Cardiac fibroblast (primary cell): ENCODE measurements around the gene MDM2.
A peak's percentile ranks its signal among the peaks of the same experiment; 100 is the strongest.
"Not testable (repeated sequence)": the region's sequence is repeated elsewhere in the genome, so short reads cannot be mapped to it uniquely, and the experiment has no call there.

ENCODE experiments used
- DNase-seq, 2 donors: peaks; one replicate each; pipeline versions ENCODE4 v3.0.0 to v3.0.0-alpha.2; 2010; ENCODE audit warnings: low read depth in 2 of 2
- H3K4me3 ChIP-seq, 2 donors: replicated peaks in 1 of 2; 1 replicate in 1 of 2; 2 replicates in 1 of 2; pipeline ENCODE4 v1.5.1; 2011; ENCODE audit warnings: low read depth in 2 of 2, low read length in 2 of 2, mild to moderate bottlenecking in 2 of 2, moderate library complexity in 1 of 2
- TF ChIP-seq, protein P1 (sequence below): IDR thresholded peaks from one replicate; pipeline ENCODE4 v1.5.1; 2011; ENCODE audit warnings: low read depth, mild to moderate bottlenecking, low read length, inconsistent platforms

MDM2 gene

DNA sequence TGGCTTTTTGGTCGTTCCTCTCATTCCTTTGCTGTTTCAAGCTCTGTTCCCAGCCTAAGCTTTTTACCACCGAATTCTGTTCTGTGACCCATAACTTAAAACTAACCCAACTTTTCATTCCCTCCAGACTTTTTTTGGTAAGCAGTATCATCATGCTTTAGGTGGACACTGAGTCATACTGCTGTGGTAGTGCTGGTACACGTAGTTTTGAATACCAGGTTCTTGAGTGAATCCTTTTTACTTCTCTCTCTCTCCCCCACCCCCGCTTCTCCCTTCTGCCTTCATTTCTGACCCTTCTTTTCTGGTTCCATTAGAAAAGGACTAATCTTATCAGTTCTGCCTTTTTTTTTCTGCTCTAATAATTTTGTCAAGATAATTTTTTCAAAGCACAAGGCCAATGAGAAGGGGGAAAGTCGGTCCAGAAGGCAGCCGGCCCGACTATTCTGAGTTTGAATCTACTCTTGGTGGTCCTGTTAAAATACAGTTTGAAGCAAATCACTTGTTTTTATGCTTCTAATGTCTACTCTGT lies 2.3 kb upstream of the MDM2 start:
- TF ChIP-seq, protein P1, sequence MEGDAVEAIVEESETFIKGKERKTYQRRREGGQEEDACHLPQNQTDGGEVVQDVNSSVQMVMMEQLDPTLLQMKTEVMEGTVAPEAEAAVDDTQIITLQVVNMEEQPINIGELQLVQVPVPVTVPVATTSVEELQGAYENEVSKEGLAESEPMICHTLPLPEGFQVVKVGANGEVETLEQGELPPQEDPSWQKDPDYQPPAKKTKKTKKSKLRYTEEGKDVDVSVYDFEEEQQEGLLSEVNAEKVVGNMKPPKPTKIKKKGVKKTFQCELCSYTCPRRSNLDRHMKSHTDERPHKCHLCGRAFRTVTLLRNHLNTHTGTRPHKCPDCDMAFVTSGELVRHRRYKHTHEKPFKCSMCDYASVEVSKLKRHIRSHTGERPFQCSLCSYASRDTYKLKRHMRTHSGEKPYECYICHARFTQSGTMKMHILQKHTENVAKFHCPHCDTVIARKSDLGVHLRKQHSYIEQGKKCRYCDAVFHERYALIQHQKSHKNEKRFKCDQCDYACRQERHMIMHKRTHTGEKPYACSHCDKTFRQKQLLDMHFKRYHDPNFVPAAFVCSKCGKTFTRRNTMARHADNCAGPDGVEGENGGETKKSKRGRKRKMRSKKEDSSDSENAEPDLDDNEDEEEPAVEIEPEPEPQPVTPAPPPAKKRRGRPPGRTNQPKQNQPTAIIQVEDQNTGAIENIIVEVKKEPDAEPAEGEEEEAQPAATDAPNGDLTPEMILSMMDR: no peak
- H3K4me3 ChIP-seq: no peak overlapping the region
- DNase-seq: peak in 1 of 2 donors; percentile 48

DNA sequence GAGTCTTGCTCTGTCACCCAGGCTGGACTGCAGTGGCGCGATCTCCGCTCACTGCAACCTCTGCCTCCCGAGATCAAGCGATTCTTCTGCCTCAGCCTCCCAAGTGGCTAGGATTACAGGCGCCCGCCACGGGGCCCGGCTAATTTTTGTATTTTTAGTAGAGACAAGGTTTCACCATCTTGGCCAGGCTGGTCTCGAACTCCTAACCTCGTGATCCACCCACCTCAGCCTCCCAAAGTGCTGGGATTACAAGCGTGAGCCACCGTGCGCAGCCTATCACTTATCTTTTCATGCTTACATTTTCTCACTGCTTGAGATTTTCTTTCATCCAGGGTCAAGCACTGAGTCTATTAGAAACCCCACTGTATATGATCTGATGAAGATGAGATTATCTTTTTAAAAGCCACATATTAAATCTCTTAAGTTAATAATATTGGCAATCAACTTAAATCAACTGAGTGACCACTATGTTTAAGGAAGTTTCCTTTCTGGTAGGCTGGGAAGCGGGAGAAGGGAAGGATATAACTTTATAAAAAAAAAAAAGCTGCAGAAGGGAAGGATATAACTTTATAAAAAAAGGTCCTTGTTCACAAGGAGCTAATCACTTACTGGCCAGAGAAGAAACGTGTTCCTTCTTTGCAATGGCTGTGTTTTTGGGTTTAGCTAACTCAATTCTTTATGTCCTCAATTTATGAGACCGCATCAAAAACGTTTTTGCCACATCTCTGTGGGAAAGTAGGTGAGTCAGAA lies 1.3 kb upstream of the MDM2 start:
- TF ChIP-seq, protein P1: no peak
- DNase-seq: no peak
- H3K4me3 ChIP-seq: no peak overlapping the region

DNA sequence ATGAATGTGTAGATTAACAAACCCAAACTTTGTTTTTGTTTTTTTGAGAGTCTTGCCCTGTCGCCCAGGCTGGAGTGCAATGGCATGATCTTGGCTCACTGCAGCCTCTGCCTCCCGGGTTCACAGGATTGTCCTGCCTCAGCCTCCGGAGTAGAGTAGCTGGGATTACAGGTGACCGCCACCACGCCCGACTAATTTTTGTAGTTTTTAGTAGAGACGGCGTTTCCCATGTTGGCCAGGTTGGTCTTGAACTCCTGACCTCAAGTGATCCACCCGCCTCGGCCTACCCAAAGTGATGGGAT lies 752 bp upstream of the MDM2 start:
- not testable (repeated sequence) for DNase-seq
- peak overlapping the region; percentile 54 to 99 for H3K4me3 ChIP-seq

DNA sequence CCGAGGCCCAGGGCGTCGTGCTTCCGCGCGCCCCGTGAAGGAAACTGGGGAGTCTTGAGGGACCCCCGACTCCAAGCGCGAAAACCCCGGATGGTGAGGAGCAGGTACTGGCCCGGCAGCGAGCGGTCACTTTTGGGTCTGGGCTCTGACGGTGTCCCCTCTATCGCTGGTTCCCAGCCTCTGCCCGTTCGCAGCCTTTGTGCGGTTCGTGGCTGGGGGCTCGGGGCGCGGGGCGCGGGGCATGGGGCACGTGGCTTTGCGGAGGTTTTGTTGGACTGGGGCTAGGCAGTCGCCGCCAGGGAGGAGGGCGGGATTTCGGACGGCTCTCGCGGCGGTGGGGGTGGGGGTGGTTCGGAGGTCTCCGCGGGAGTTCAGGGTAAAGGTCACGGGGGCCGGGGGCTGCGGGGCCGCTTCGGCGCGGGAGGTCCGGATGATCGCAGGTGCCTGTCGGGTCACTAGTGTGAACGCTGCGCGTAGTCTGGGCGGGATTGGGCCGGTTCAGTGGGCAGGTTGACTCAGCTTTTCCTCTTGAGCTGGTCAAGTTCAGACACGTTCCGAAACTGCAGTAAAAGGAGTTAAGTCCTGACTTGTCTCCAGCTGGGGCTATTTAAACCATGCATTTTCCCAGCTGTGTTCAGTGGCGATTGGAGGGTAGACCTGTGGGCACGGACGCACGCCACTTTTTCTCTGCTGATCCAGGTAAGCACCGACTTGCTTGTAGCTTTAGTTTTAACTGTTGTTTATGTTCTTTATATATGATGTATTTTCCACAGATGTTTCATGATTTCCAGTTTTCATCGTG lies 612 bp downstream of the MDM2 start:
- TF ChIP-seq, protein P1: no peak
- DNase-seq: peak; percentile 92 to 96
- peak overlapping the region; percentile 84 to 99 for H3K4me3 ChIP-seq

DNA sequence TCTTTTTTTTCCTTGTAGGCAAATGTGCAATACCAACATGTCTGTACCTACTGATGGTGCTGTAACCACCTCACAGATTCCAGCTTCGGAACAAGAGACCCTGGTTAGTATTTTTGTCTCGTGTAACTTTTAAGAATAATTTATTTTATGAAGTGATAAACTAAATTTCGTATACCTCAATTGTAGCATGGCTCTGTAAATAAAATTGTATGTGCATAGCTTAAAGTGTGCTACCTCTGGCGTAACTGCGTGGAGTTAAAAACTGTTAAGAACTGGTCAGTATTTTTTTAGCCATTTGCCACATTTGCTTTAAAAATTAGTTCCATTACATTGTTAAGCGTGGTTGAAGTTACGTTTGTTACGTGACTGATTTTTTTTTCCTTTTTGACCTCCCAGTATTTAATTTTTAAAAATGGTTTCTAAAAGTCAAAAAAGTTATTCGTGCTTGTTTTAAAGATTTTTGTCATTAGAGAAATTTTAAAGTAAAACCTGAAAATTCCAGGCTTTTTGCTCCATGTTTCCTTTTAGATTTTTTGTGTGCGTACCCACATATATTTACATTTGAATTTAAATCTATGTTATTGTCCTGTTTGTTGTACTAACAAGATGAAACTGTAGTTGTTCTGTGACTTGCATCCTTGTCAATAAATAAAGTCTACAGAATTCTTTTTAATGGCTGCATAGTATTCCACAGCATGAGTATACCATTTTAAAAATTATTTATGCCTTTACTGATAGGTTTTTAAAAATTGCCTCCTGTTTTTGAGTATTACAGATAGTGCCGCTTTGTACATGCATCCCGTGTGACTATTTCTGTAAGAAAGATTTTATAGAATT lies 1.4 kb downstream of the MDM2 start:
- peak overlapping the region; percentile 84 to 99 for H3K4me3 ChIP-seq
- TF ChIP-seq, protein P1: no peak
- peak in 1 of 2 donors; percentile 39 for DNase-seq

DNA sequence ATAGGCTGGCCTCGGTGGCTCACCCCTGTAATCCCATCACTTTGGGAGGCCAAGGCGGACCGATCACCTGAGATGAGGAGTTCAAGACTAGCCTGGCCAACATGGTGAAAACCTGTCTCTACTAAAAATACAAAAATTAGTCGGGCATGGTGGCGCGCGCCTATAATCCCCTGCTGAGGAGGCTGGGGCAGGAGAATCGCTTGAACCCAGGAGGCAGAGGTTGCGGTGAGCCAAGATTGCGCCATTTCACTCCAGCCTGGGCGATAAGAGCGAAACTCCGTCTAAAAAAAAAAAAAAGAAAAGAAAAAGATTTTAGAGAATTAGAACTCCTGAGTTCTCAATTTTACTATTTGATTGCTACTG lies 2.0 kb downstream of the MDM2 start:
- H3K4me3 ChIP-seq: peak overlapping the region in 1 of 2 donors; percentile 99
- not testable (repeated sequence) for DNase-seq

DNA sequence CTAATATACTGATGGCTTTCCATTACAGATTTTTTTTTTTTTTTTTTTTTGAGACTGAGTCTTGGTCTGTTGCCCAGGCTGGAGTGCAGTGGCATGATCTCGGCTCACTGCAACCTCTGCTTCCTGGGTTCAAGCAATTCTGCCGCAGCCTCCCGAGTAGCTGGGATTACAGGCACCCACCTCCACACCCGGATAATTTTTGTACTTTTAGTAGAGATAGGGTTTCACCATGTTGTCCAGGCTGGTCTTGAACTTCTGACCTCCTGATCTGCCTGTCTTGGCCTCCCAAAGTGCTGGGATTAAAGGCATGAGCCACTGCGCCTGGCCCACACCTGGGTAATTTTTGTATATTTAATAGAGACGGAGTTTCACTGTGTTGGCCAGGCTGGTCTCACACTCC lies 3.6 kb downstream of the MDM2 start:
- DNase-seq: not testable (repeated sequence)
- H3K4me3 ChIP-seq: peak overlapping the region in 1 of 2 donors; percentile 99

DNA sequence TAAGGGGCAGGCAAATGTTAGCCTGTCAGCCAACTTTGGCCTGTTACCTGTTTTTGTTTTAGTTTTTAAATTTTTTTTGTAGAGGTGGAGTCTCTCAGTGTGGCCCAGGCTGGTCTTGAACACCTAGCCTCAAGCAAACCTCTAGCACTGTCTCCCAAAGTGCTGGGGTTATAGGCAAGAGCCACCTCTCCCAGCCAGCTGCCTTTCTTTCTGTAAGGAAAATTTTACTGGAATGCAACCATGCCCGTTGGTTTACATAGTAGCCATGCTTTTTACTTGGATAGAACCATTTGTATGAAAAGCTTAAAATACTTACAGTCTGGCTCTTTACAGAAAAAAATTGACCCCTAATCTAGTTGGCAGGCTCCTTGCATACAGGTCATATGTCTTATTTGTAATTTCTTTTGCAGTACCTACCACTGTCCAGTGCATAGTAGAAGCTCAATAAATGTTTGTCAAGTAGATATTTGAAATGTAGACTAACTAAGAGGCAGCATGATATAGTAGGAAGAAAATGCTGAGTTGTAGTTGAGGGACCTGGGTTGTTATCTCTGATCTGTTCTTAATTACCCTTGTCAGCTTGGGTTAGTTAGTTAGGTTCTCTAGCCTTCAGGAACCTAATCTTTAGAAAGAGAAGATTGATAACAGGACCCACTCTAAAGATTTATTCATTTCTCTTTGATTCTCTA lies 4.7 kb downstream of the MDM2 start:
- DNase-seq: no peak
- TF ChIP-seq, protein P1: no peak
- peak overlapping the region in 1 of 2 donors; percentile 26 for H3K4me3 ChIP-seq
